Ovary (tissue), 3 donors: ENCODE measurements around the gene LGI4.

Experiments
- CTCF ChIP-seq, 3 donors: fragments of 450-650 bp in 2 of 3; fragments of 200-600 bp in 1 of 3; IDR thresholded peaks; one replicate each; pipeline versions ENCODE4 v1.5.1 to v1.8.0; 2016 to 2022; ENCODE audit warnings: antibody characterized with exemption in 3 of 3, mild to moderate bottlenecking in 1 of 3
- POLR2A ChIP-seq: fragments of 450-650 bp; IDR thresholded peaks from one replicate; pipeline ENCODE4 v1.6.1; 2017; ENCODE audit warnings: antibody characterized with exemption, mild to moderate bottlenecking, moderate library complexity
- donor health status: DM: no; HTN: no; CAD: no.

- no peak for TF ChIP-seq CTCF (IDR thresholded peaks at IDR 0.05)
- no peak for TF ChIP-seq POLR2A
These were observed 55.0 kb downstream of the LGI4 start for GRCh38 chr19:35079826-35080225.
